WTC11 (cell line): ENCODE measurements around the gene PRKACA. TPM values are rescaled to one million over a fixed set of nuclear protein-coding genes. Genes with fewer than 3 reads are reported as not detected.

Experiments
- ATAC-seq: fragments of 200-7000 bp; cut with Tn5 transposase; 2 replicates; pipeline ENCODE4 v1.10.0; 2021; ENCODE audit warnings: mild to moderate bottlenecking, moderate library complexity
- CTCF ChIA-PET: fragments of 300-600 bp; sonication (Branson Sonifier 250); formaldehyde crosslinking; loops from one replicate; lab custom pipeline; 2021; ENCODE audit warnings: antibody characterized with exemption; lab: Charles Lee
- POLR2A ChIA-PET: fragments of 350-600 bp; sonication (Branson Sonifier 250); formaldehyde crosslinking; loops from one replicate; lab custom pipeline; 2021; ENCODE audit warnings: antibody characterized with exemption; lab: Charles Lee
- DNase-seq: peaks from one replicate; pipeline ENCODE4 v3.0.0; 2021; ENCODE audit warnings: low spot score
- H3K27ac Mint-ChIP-seq: 2 replicates; pipeline ENCODE4 v1.8.0; 2021; ENCODE audit warnings: mixed read lengths
- H3K27me3 Mint-ChIP-seq: 2 replicates; pipeline ENCODE4 v1.8.0; 2021; ENCODE audit warnings: low read depth, mild to moderate bottlenecking, moderate library complexity, mixed read lengths
- H3K36me3 Mint-ChIP-seq: 2 replicates; pipeline ENCODE4 v1.8.0; 2021; ENCODE audit warnings: mixed read lengths
- H3K4me1 Mint-ChIP-seq: 2 replicates; pipeline ENCODE4 v1.8.0; 2022; ENCODE audit warnings: mixed read lengths
- H3K4me3 Mint-ChIP-seq: 2 replicates; pipeline ENCODE4 v1.8.0; 2021; ENCODE audit warnings: mild to moderate bottlenecking, moderate library complexity, mixed read lengths
- H3K9me3 Mint-ChIP-seq: 2 replicates; pipeline ENCODE4 v1.8.0; 2021; ENCODE audit warnings: mixed read lengths
- CBFB ChIP-seq: sonication (generic); formaldehyde crosslinking; IDR thresholded peaks from 2 replicates; pipeline ENCODE4 v1.8.1; 2022; ENCODE audit warnings: mild to moderate bottlenecking, low read depth, missing genetic modification reagents
- ELF4 ChIP-seq: sonication (generic); formaldehyde crosslinking; IDR thresholded peaks from 2 replicates; pipeline ENCODE4 v1.8.1; 2022; ENCODE audit warnings: low read depth, mild to moderate bottlenecking, moderate library complexity, missing genetic modification reagents
- ESRRA ChIP-seq: sonication (generic); formaldehyde crosslinking; IDR thresholded peaks from 2 replicates; pipeline ENCODE4 v1.8.1; 2022; ENCODE audit warnings: mild to moderate bottlenecking, missing genetic modification reagents, borderline replicate concordance
- FOXP1 ChIP-seq: sonication (generic); formaldehyde crosslinking; IDR thresholded peaks from 2 replicates; pipeline ENCODE4 v1.8.0; 2022; ENCODE audit warnings: missing genetic modification reagents, mild to moderate bottlenecking, moderate library complexity, borderline replicate concordance
- HMGA2 ChIP-seq: fragments of 250-450 bp; sonication (Bioruptor Pico); IDR thresholded peaks from 2 replicates; pipeline ENCODE4 v1.4.0; 2021; ENCODE audit warnings: mild to moderate bottlenecking, moderate library complexity
- IRF2 ChIP-seq: sonication (generic); formaldehyde crosslinking; IDR thresholded peaks from 2 replicates; pipeline ENCODE4 v1.8.0; 2022; ENCODE audit warnings: low read depth, missing genetic modification reagents, borderline replicate concordance
- JUN ChIP-seq: sonication (generic); formaldehyde crosslinking; IDR thresholded peaks from 2 replicates; pipeline ENCODE4 v1.8.0; 2023; ENCODE audit warnings: mild to moderate bottlenecking, missing genetic modification reagents
- OVOL2 ChIP-seq: fragments of 250-450 bp; sonication (Bioruptor Pico); IDR thresholded peaks from 2 replicates; pipeline ENCODE4 v1.9.0; 2021; ENCODE audit warnings: mild to moderate bottlenecking, borderline replicate concordance
- SMAD4 ChIP-seq: sonication (generic); formaldehyde crosslinking; IDR thresholded peaks from 2 replicates; pipeline ENCODE4 v1.8.0; 2022; ENCODE audit warnings: mild to moderate bottlenecking, missing genetic modification reagents
- SOX15 ChIP-seq: fragments of 250-450 bp; sonication (Bioruptor Pico); IDR thresholded peaks from 2 replicates; pipeline ENCODE4 v1.9.0; 2021; ENCODE audit warnings: mild to moderate bottlenecking
- TEAD1 ChIP-seq: sonication (generic); formaldehyde crosslinking; IDR thresholded peaks from 2 replicates; pipeline ENCODE4 v1.8.0; 2022; ENCODE audit warnings: mild to moderate bottlenecking, missing genetic modification reagents
- ZBTB21 ChIP-seq: sonication (generic); formaldehyde crosslinking; IDR thresholded peaks from 2 replicates; pipeline ENCODE4 v1.8.1; 2023; ENCODE audit warnings: mild to moderate bottlenecking, missing genetic modification reagents, borderline replicate concordance
- ZNF121 ChIP-seq: sonication (generic); formaldehyde crosslinking; IDR thresholded peaks from 2 replicates; pipeline ENCODE4 v1.8.0; 2023; ENCODE audit warnings: missing genetic modification reagents
- ZNF423 ChIP-seq: fragments of 250-450 bp; sonication (Bioruptor Pico); IDR thresholded peaks from 2 replicates; pipeline ENCODE4 v2.1.2; 2022; ENCODE audit warnings: mild to moderate bottlenecking, moderate library complexity
- ZNF671 ChIP-seq: fragments of 250-450 bp; sonication (Bioruptor Pico); IDR thresholded peaks from 2 replicates; pipeline ENCODE4 v1.8.0; 2021; ENCODE audit warnings: mild to moderate bottlenecking
- total RNA-seq: library from RNA; stranded (reverse); gene quantifications from 3 replicates; pipeline ENCODE4 v1.2.3, GENCODE V29; 2021
- TF ChIP-seq, protein P1 (sequence below): fragments of 250-450 bp; sonication (Bioruptor Pico); IDR thresholded peaks from 2 replicates; pipeline ENCODE4 v2.1.2; 2022; ENCODE audit warnings: mild to moderate bottlenecking, moderate library complexity
- TF ChIP-seq, protein P2 (sequence below): sonication (generic); formaldehyde crosslinking; IDR thresholded peaks from 2 replicates; pipeline ENCODE4 v1.8.1; 2022; ENCODE audit warnings: missing genetic modification reagents, borderline replicate concordance
- TF ChIP-seq, protein P3 (sequence below): sonication (generic); formaldehyde crosslinking; IDR thresholded peaks from 2 replicates; pipeline ENCODE4 v1.8.0; 2023; ENCODE audit warnings: missing genetic modification reagents
- TF ChIP-seq, protein P4 (sequence below): sonication (generic); formaldehyde crosslinking; conservative IDR thresholded peaks from 2 replicates; pipeline ENCODE4 v1.8.1; 2022; ENCODE audit warnings: mild to moderate bottlenecking, missing genetic modification reagents
- TF ChIP-seq, protein P5 (sequence below): sonication (generic); formaldehyde crosslinking; IDR thresholded peaks from 2 replicates; pipeline ENCODE4 v1.8.0; 2022; ENCODE audit warnings: mild to moderate bottlenecking, missing genetic modification reagents
- TF ChIP-seq, protein P6 (sequence below): sonication (generic); formaldehyde crosslinking; IDR thresholded peaks from 2 replicates; pipeline ENCODE4 v1.8.1; 2023; ENCODE audit warnings: mild to moderate bottlenecking, missing genetic modification reagents, borderline replicate concordance
- TF ChIP-seq, protein P7 (sequence below): fragments of 200-600 bp; IDR thresholded peaks from 2 replicates; pipeline ENCODE4 v1.8.0; 2022; ENCODE audit warnings: antibody characterized with exemption
- TF ChIP-seq, protein P8 (sequence below): sonication (generic); formaldehyde crosslinking; IDR thresholded peaks from 2 replicates; pipeline ENCODE4 v1.8.0; 2023; ENCODE audit warnings: mild to moderate bottlenecking, missing genetic modification reagents

PRKACA gene
- total RNA-seq, 1 experiment from 2014 or later: 37.8 TPM

DNA sequence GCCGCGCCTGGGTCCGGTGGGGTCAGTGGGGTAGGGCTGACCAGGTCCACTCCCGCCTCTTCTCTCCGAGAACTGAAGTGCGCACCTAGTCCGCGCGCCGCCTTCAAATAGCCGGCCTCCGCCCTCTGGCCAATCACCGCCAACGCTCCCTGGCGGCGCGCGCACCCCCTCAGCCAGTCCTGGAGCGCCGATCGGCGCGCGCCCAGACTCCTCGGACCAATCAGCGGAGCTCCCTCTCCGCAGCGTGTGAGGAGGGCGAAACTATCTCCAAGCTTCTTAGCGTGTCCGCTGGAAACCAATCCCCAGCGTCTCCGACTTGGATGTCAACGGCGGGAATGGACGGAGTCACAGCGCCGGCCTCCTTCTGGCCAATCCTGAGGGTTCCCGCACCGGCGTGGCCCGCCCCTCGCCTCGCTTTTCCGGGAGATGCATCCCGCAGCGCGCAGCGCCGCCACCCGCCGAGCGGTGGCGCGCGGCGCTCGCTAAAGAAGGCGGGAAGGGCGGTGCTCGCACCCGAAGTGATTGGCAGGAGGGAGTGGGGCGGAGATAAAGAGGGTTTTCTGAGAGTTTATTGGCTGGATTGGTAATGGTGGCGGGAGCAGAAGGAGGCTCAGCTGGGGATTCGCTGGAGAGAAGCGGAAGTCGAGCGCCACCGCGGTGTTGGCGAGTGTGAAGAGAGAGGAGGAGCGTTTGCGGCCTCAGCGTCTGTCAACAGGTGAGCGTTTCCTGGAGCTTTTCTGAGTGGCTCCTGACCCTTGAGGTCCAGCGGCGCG lies 19.1 kb upstream of the PRKACA start, which contains the start of gene ASF1B:
Gene ASF1B (minus strand): TSS at position 81 of the 773 bp plus-strand sequence. CDS start 133 bp downstream, outside the sequence.
- Mint-ChIP-seq H3K36me3 (peaks cover 10% of the 10 kb centered on the region), H3K4me3 (peak within 1 kb of the TSS; percentile 86), H3K27me3 (no peaks in the 10 kb centered on the region; the same call in 1 of the 2 replicates), H3K27ac (peak within 1 kb of the TSS; percentile 98), H3K4me1 (peaks cover 19% of the 10 kb centered on the region), H3K9me3 (no peaks in the 10 kb centered on the region)
- POLR2A ChIA-PET: interaction anchor here (0.5 to 1.8 kb wide), 19 partner anchors 12 to 388 kb away, joined by 3 to 12 read pairs (median 3); partner anchors contain the start of genes DCAF15 and PRKACA
- CTCF ChIA-PET: interaction anchor here (0.6 to 4.7 kb wide), 88 partner anchors 8 to 984 kb away, joined by 3 to 91 read pairs (median 4); partner anchors contain the start of genes C19orf67, DDX39A, GIPC1 and MISP3
- ATAC-seq (peak; percentile 90), DNase-seq (peak; percentile 98)
- TF ChIP-seq OVOL2 (CRISPR knock-in tag): no peak
- no peak for TF ChIP-seq HMGA2 (CRISPR knock-in tag)
- TF ChIP-seq ELF4: no peak
- TF ChIP-seq, protein P1, sequence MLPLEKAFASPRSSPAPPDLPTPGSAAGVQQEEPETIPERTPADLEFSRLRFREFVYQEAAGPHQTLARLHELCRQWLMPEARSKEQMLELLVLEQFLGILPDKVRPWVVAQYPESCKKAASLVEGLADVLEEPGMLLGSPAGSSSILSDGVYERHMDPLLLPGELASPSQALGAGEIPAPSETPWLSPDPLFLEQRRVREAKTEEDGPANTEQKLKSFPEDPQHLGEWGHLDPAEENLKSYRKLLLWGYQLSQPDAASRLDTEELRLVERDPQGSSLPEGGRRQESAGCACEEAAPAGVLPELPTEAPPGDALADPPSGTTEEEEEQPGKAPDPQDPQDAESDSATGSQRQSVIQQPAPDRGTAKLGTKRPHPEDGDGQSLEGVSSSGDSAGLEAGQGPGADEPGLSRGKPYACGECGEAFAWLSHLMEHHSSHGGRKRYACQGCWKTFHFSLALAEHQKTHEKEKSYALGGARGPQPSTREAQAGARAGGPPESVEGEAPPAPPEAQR: no peak
- TF ChIP-seq, protein P2, sequence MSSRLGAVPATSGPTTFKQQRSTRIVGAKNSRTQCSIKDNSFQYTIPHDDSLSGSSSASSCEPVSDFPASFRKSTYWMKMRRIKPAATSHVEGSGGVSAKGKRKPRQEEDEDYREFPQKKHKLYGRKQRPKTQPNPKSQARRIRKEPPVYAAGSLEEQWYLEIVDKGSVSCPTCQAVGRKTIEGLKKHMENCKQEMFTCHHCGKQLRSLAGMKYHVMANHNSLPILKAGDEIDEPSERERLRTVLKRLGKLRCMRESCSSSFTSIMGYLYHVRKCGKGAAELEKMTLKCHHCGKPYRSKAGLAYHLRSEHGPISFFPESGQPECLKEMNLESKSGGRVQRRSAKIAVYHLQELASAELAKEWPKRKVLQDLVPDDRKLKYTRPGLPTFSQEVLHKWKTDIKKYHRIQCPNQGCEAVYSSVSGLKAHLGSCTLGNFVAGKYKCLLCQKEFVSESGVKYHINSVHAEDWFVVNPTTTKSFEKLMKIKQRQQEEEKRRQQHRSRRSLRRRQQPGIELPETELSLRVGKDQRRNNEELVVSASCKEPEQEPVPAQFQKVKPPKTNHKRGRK (CRISPR knock-in tag): no peak
- TF ChIP-seq, protein P3, sequence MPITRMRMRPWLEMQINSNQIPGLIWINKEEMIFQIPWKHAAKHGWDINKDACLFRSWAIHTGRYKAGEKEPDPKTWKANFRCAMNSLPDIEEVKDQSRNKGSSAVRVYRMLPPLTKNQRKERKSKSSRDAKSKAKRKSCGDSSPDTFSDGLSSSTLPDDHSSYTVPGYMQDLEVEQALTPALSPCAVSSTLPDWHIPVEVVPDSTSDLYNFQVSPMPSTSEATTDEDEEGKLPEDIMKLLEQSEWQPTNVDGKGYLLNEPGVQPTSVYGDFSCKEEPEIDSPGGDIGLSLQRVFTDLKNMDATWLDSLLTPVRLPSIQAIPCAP: no peak
- TF ChIP-seq SMAD4 (CRISPR knock-in tag): no peak
- no peak for TF ChIP-seq ZNF423 (CRISPR knock-in tag)
- TF ChIP-seq, protein P4, sequence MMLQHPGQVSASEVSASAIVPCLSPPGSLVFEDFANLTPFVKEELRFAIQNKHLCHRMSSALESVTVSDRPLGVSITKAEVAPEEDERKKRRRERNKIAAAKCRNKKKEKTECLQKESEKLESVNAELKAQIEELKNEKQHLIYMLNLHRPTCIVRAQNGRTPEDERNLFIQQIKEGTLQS (CRISPR knock-in tag): no peak
- TF ChIP-seq CBFB (CRISPR knock-in tag): 0 out of 2 replicates have a peak, but pooled peaks have one; percentile 26
- TF ChIP-seq, protein P5, sequence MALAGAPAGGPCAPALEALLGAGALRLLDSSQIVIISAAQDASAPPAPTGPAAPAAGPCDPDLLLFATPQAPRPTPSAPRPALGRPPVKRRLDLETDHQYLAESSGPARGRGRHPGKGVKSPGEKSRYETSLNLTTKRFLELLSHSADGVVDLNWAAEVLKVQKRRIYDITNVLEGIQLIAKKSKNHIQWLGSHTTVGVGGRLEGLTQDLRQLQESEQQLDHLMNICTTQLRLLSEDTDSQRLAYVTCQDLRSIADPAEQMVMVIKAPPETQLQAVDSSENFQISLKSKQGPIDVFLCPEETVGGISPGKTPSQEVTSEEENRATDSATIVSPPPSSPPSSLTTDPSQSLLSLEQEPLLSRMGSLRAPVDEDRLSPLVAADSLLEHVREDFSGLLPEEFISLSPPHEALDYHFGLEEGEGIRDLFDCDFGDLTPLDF: no peak
- no peak for TF ChIP-seq ZNF671 (CRISPR knock-in tag)
- TF ChIP-seq FOXP1 (CRISPR knock-in tag): no peak
- TF ChIP-seq IRF2 (CRISPR knock-in tag): no peak
- TF ChIP-seq SOX15 (CRISPR knock-in tag): no peak
- TF ChIP-seq, protein P6, sequence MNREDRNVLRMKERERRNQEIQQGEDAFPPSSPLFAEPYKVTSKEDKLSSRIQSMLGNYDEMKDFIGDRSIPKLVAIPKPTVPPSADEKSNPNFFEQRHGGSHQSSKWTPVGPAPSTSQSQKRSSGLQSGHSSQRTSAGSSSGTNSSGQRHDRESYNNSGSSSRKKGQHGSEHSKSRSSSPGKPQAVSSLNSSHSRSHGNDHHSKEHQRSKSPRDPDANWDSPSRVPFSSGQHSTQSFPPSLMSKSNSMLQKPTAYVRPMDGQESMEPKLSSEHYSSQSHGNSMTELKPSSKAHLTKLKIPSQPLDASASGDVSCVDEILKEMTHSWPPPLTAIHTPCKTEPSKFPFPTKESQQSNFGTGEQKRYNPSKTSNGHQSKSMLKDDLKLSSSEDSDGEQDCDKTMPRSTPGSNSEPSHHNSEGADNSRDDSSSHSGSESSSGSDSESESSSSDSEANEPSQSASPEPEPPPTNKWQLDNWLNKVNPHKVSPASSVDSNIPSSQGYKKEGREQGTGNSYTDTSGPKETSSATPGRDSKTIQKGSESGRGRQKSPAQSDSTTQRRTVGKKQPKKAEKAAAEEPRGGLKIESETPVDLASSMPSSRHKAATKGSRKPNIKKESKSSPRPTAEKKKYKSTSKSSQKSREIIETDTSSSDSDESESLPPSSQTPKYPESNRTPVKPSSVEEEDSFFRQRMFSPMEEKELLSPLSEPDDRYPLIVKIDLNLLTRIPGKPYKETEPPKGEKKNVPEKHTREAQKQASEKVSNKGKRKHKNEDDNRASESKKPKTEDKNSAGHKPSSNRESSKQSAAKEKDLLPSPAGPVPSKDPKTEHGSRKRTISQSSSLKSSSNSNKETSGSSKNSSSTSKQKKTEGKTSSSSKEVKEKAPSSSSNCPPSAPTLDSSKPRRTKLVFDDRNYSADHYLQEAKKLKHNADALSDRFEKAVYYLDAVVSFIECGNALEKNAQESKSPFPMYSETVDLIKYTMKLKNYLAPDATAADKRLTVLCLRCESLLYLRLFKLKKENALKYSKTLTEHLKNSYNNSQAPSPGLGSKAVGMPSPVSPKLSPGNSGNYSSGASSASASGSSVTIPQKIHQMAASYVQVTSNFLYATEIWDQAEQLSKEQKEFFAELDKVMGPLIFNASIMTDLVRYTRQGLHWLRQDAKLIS: no peak
- TF ChIP-seq, protein P7, sequence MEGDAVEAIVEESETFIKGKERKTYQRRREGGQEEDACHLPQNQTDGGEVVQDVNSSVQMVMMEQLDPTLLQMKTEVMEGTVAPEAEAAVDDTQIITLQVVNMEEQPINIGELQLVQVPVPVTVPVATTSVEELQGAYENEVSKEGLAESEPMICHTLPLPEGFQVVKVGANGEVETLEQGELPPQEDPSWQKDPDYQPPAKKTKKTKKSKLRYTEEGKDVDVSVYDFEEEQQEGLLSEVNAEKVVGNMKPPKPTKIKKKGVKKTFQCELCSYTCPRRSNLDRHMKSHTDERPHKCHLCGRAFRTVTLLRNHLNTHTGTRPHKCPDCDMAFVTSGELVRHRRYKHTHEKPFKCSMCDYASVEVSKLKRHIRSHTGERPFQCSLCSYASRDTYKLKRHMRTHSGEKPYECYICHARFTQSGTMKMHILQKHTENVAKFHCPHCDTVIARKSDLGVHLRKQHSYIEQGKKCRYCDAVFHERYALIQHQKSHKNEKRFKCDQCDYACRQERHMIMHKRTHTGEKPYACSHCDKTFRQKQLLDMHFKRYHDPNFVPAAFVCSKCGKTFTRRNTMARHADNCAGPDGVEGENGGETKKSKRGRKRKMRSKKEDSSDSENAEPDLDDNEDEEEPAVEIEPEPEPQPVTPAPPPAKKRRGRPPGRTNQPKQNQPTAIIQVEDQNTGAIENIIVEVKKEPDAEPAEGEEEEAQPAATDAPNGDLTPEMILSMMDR: no peak; the same call in 1 of the 2 replicates
- no peak for TF ChIP-seq JUN (CRISPR knock-in tag)
- TF ChIP-seq ESRRA (CRISPR knock-in tag): 0 out of 2 replicates have a peak, but pooled peaks have one; percentile 47
- TF ChIP-seq, protein P8, sequence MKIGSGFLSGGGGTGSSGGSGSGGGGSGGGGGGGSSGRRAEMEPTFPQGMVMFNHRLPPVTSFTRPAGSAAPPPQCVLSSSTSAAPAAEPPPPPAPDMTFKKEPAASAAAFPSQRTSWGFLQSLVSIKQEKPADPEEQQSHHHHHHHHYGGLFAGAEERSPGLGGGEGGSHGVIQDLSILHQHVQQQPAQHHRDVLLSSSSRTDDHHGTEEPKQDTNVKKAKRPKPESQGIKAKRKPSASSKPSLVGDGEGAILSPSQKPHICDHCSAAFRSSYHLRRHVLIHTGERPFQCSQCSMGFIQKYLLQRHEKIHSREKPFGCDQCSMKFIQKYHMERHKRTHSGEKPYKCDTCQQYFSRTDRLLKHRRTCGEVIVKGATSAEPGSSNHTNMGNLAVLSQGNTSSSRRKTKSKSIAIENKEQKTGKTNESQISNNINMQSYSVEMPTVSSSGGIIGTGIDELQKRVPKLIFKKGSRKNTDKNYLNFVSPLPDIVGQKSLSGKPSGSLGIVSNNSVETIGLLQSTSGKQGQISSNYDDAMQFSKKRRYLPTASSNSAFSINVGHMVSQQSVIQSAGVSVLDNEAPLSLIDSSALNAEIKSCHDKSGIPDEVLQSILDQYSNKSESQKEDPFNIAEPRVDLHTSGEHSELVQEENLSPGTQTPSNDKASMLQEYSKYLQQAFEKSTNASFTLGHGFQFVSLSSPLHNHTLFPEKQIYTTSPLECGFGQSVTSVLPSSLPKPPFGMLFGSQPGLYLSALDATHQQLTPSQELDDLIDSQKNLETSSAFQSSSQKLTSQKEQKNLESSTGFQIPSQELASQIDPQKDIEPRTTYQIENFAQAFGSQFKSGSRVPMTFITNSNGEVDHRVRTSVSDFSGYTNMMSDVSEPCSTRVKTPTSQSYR (CRISPR knock-in tag): no peak
- no peak for TF ChIP-seq ZBTB21
- no peak for TF ChIP-seq ZNF121 (CRISPR knock-in tag)
- TF ChIP-seq TEAD1 (CRISPR knock-in tag): 0 out of 2 replicates have a peak, but pooled peaks have one; percentile 54
